Smooth muscle cell of the brain vasculature (primary cell): ENCODE measurements around the gene EGFL8.

ENCODE experiments used
- DNase-seq: peaks from one replicate; pipeline ENCODE4 v3.0.0-alpha.2; 2012; ENCODE audit warnings: low read depth, low spot score

The EGFL8 gene

DNA sequence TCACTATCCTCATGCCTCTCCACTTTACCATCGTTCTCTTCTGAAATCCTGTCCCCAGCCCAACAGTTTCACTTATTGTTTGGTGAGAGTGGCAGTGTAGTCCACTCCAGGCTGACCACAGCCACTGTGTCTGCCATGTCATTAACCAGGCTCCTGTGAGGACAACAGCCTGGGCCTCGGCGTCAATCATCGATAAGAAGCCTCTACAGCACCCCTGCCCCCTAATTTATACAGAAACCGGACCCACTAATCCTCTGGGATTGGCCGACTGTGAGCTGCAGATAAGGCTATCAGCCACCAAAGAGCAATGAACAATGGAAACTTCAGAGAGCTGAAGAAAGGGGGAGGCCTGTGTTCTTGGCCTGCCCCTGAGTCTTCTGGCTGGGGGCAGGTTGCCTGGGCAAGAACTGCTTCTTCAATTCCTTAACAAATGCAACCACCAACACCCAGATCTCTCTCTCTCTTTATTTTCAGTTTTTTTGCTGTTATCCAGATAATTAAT is 3.4 kb downstream of the EGFL8 start:
- no peak for DNase-seq

- DNase-seq = no peak
These were observed 4.0 kb downstream of the EGFL8 start for GRCh38 chr6:32168350-32168749.

DNA sequence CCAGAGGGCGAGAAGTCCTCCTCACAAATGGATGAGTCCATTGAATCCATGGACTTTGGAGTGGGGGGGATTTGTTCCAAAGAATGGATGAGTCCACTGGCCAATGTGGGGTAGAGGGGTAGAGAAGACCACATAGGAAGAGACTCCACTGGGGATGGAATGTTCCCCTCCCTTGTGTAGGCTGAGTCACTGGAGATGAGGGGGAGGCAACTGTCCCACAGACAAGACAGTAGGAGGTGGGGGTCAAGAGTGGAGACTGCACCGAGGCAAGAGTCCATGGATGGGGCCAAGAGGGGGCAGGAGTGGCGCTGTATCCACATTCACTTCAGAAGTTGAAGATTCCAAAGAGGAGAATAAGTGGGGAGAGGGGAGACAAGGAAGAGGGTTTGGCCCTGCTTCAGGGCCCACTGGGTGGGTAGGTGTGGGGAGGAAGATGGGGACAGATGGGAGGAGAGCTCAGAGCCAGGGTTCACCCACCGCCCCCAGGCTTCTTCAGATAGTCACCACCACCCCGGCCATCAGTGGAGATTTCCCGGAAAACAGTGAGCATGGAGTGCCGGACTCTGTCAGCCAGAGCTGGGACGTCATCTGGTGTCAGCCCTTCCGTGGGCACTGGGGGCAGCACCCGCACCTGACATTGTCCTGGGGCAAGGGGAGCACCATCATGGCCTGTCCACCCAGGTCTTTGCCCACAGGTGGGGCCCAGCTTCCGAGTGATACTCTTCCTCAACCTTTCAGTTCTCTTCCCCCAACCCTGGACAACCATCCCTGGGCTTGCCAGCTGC is 4.6 kb downstream of the EGFL8 start:
- DNase-seq = no peak

- no peak for DNase-seq
These were observed 5.9 kb downstream of the EGFL8 start for GRCh38 chr6:32170294-32170693.

GRCh38 chr6:32171234-32171633 is 6.8 kb downstream of the EGFL8 start:
- DNase-seq = no peak

GRCh38 chr6:32173051-32173727 is 8.8 kb downstream of the EGFL8 start:
- DNase-seq = no peak

DNA sequence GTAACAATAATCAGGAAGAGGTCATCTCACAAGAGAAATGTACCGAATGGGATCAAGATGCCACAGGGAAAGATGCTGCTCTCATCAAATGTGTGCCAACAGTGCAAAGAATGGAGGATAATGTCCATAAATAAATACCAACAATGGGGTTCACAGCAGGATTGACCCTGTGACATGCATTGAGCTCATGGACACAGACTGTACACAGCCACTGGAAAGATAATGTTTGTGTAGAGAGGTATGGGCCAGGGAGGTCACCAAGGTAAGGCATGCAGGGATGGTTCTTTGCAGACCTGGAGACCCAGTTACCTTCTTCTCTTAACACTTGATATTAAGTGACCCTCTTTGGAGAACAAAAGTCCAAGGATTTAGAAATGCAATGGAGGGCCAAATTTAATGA is 10.0 kb downstream of the EGFL8 start:
- no peak for DNase-seq

- no peak for DNase-seq
These were observed 10.9 kb downstream of the EGFL8 start for GRCh38 chr6:32175322-32175710.

- DNase-seq = peak; percentile 90
These were observed 11.5 kb downstream of the EGFL8 start, which contains the start of gene AGPAT1 for GRCh38 chr6:32175711-32176475. Gene AGPAT1 (minus strand): TSS chr6:32176084. CDS start chr6:32171496, 4,588 bp downstream.

GRCh38 chr6:32176476-32177182 is 12.2 kb downstream of the EGFL8 start:
- no peak for DNase-seq

GRCh38 chr6:32177183-32177787 is 12.9 kb downstream of the EGFL8 start:
- DNase-seq = no peak

- peak; percentile 100 for DNase-seq
These were observed 13.6 kb downstream of the EGFL8 start, which contains the start of gene RNF5 for GRCh38 chr6:32177788-32178546. Gene RNF5 (plus strand): TSS chr6:32178405. CDS start chr6:32178512, 107 bp downstream.

GRCh38 chr6:32178547-32179440 is 14.4 kb downstream of the EGFL8 start:
- DNase-seq = no peak

DNA sequence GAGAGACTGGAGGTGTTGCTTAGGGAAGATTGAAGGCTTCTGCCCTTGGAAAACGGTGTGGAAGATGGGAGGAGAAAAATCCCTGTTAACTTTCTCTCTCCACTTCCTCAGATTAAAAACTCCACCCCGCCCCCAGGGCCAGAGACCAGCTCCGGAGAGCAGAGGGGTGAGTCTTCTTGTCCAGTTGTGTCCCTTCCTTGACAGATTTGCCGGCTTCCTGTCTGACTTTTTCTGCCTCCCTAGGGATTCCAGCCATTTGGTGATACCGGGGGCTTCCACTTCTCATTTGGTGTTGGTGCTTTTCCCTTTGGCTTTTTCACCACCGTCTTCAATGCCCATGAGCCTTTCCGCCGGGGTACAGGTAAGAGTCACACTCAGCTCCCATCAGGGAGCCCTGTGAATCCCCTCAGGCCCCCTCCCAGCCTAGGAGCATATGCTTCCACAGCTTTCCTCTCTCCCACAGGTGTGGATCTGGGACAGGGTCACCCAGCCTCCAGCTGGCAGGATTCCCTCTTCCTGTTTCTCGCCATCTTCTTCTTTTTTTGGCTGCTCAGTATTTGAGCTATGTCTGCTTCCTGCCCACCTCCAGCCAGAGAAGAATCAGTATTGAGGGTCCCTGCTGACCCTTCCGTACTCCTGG is 15.5 kb downstream of the EGFL8 start:
- DNase-seq = no peak

GRCh38 chr6:32181148-32181702 is 16.8 kb downstream of the EGFL8 start:
- no peak for DNase-seq

- no peak for DNase-seq
These were observed 17.6 kb downstream of the EGFL8 start for GRCh38 chr6:32181915-32182529.

GRCh38 chr6:32182555-32182981 is 18.2 kb downstream of the EGFL8 start:
- no peak for DNase-seq

- no peak for DNase-seq
These were observed 18.6 kb downstream of the EGFL8 start for GRCh38 chr6:32183030-32183429.
